GM23248 (cell line): ENCODE results near the gene ANXA3. TPM values are rescaled to one million over a fixed set of nuclear protein-coding genes. Genes with fewer than 3 reads are reported as not detected.
"Not testable (repeated sequence)": the region's sequence is repeated elsewhere in the genome, so short reads cannot be mapped to it uniquely, and the experiment has no call there.

Experiments used
- DNase-seq: peaks from one replicate; pipeline ENCODE4 v3.0.0-alpha.2; 2015
- H2AFZ ChIP-seq: fragments of 200-600 bp; sonication (generic); 2 replicates; pipeline ENCODE4 v1.6.1; 2016; ENCODE audit warnings: antibody characterized with exemption
- H3F3A ChIP-seq: fragments of 200-600 bp; sonication (generic); 2 replicates; pipeline ENCODE4 v1.6.1; 2016; ENCODE audit warnings: mild to moderate bottlenecking, antibody characterized with exemption, mixed run types; ENCODE audit not compliant: insufficient read depth
- H3K27ac ChIP-seq: fragments of 200-600 bp; sonication (generic); 2 replicates; pipeline ENCODE4 v1.5.1; 2016; ENCODE audit warnings: mild to moderate bottlenecking
- H3K27me3 ChIP-seq: fragments of 200-600 bp; sonication (generic); replicated peaks from 2 replicates; pipeline ENCODE4 v1.6.1; 2016; ENCODE audit warnings: mild to moderate bottlenecking; ENCODE audit not compliant: insufficient read depth
- H3K36me3 ChIP-seq: fragments of 200-600 bp; sonication (generic); 2 replicates; pipeline ENCODE4 v1.6.1; 2016; ENCODE audit warnings: low read depth, mild to moderate bottlenecking
- H3K4me1 ChIP-seq: fragments of 200-600 bp; sonication (generic); 2 replicates; pipeline ENCODE4 v1.6.1; 2016; ENCODE audit warnings: mild to moderate bottlenecking; ENCODE audit not compliant: insufficient read depth
- H3K4me2 ChIP-seq: fragments of 200-600 bp; sonication (generic); one replicate; pipeline ENCODE4 v1.6.1; 2016; ENCODE audit warnings: mild to moderate bottlenecking; ENCODE audit not compliant: unreplicated experiment
- H3K4me3 ChIP-seq: fragments of 200-600 bp; sonication (generic); 2 replicates; pipeline ENCODE4 v1.5.1; 2016; ENCODE audit warnings: mild to moderate bottlenecking
- H3K79me2 ChIP-seq: fragments of 200-600 bp; sonication (generic); 2 replicates; pipeline ENCODE4 v1.6.1; 2016; ENCODE audit warnings: mild to moderate bottlenecking; ENCODE audit not compliant: insufficient read depth
- H3K9ac ChIP-seq: fragments of 200-600 bp; sonication (generic); 2 replicates; pipeline ENCODE4 v1.6.1; 2016; ENCODE audit warnings: mild to moderate bottlenecking
- H3K9me2 ChIP-seq: fragments of 200-600 bp; sonication (generic); 2 replicates; pipeline ENCODE4 v1.6.1; 2016; ENCODE audit warnings: mixed run types, mild to moderate bottlenecking, moderate library complexity; ENCODE audit not compliant: insufficient read depth
- H3K9me3 ChIP-seq: fragments of 200-600 bp; sonication (generic); one replicate; pipeline ENCODE4 v1.6.1; 2017; ENCODE audit warnings: low read depth
- H4K20me1 ChIP-seq: fragments of 200-600 bp; sonication (generic); 2 replicates; pipeline ENCODE4 v1.6.0; 2016; ENCODE audit not compliant: insufficient read depth
- EZH2 ChIP-seq: fragments of 200-600 bp; sonication (generic); IDR thresholded peaks from 2 replicates; pipeline ENCODE4 v1.6.1; 2018; ENCODE audit warnings: antibody characterized with exemption, mild to moderate bottlenecking; ENCODE audit not compliant: insufficient read depth, poor library complexity, severe bottlenecking
- EZH2phosphoT487 ChIP-seq: fragments of 200-600 bp; sonication (generic); IDR thresholded peaks from 2 replicates; pipeline ENCODE4 v1.6.1; 2018; ENCODE audit warnings: antibody characterized with exemption, moderate library complexity, mild to moderate bottlenecking, low read depth; ENCODE audit not compliant: insufficient read depth
- WGBS, 2 experiments: methylation state at CpG; one replicate each; pipeline ENCODE4 v1.1.6; 2015 to 2017; ENCODE audit warnings: low lambda C conversion rate in 2 of 2, low coverage in 1 of 2; ENCODE audit errors: missing lambda C conversion rate in 2 of 2; 5-methylcytosine and 5-hydroxymethylcytosine counted together
- in situ Hi-C: fragments of 300-500 bp; cut with MboI; formaldehyde crosslinking; loops from 2 replicates; pipeline ENCODE4 v1.15.0; 2020
- polyA plus RNA-seq: library from polyadenylated mRNA; unstranded; fragments of >200 nt; fragmentation: Nextera tagmentation; extraction: Ambion mirVana; gene quantifications from 2 replicates; pipeline ENCODE4 v1.2.1, GENCODE V29; 2016
- total RNA-seq: library from RNA; depleted of rRNA; stranded (reverse); fragments of >200 nt; shearing (Covaris generic); gene quantifications from 2 replicates; pipeline ENCODE4 v1.2.3, GENCODE V29; 2014; rRNA removed

ANXA3 gene
- total RNA-seq (1.1 and 3.6 TPM in 2 replicates), polyA plus RNA-seq (2.8 and 4.3 TPM in 2 replicates)

GRCh38 chr4:78551420-78552351 is at the start of gene ANXA3:
Gene ANXA3 (plus strand): TSS chr4:78551770. CDS start chr4:78554474, 2,704 bp downstream.
- Histone ChIP-seq H4K20me1 (no peaks in the 10 kb centered on the region), H3K27ac (no peak within 1 kb of the TSS)
- in situ Hi-C loops = no loop called here

GRCh38 chr4:78506260-78506659 is 45.3 kb upstream of the ANXA3 start:
- not testable (repeated sequence) for H3K9me3 ChIP-seq, H3K4me3 ChIP-seq, H3F3A ChIP-seq, H4K20me1 ChIP-seq, H2AFZ ChIP-seq, H3K4me2 ChIP-seq, H3K79me2 ChIP-seq, H3K27ac ChIP-seq, DNase-seq, H3K9ac ChIP-seq, H3K36me3 ChIP-seq, H3K9me2 ChIP-seq, H3K27me3 ChIP-seq
- in situ Hi-C loops = loop anchor here (5.0 to 25.0 kb wide), 2 partner anchors 449 to 544 kb away; partner anchors contain the start of gene FRAS1
- whole genome bisulfite sequencing, 2 experiments = 78 to 81% methylated on average over 10 of the region's 10 CpGs
- peaks cover 12% of the 10 kb centered on the region for H3K4me1 ChIP-seq

More at GRCh38 chr4:78551420-78552351, at the start of gene ANXA3:
- Histone ChIP-seq H2AFZ (peak within 1 kb of the TSS; percentile 84), H3K4me2 (peak within 1 kb of the TSS; percentile 76), H3K27me3 (no peaks in the 10 kb centered on the region), H3K79me2 (no peaks in the 10 kb centered on the region), H3K9ac (peak within 1 kb of the TSS; percentile 21), H3K9me3 (no peaks in the 10 kb centered on the region), H3K9me2 (no peaks in the 10 kb centered on the region), H3K4me3 (peak within 1 kb of the TSS; percentile 70), H3F3A (no peaks in the 10 kb centered on the region; the same call in 1 of the 2 replicates), H3K4me1 (peaks cover 15% of the 10 kb centered on the region), H3K36me3 (no peaks in the 10 kb centered on the region)
- 15 to 21% methylated on average over 42 to 62 of the region's 65 CpGs for WGBS, 2 experiments
- TF ChIP-seq EZH2phosphoT487 (no peak), EZH2 (no peak)
- peak; percentile 44 for DNase-seq

- no peaks in the 10 kb centered on the region for H3F3A ChIP-seq
- no peaks in the 10 kb centered on the region for H4K20me1 ChIP-seq
- H3K4me2 ChIP-seq = no peak overlapping the region
- H3K9ac ChIP-seq = no peak overlapping the region
- no peak overlapping the region for H2AFZ ChIP-seq
- peaks cover 12% of the 10 kb centered on the region for H3K4me1 ChIP-seq
- DNase-seq = no peak
- peaks cover 4% of the 10 kb centered on the region; the same call in 1 of the 2 replicates for H3K9me2 ChIP-seq
- no peaks in the 10 kb centered on the region for H3K79me2 ChIP-seq
- no peaks in the 10 kb centered on the region for H3K36me3 ChIP-seq
- TF ChIP-seq EZH2 = no peak
- no peak for TF ChIP-seq EZH2phosphoT487
- H3K9me3 ChIP-seq = no peaks in the 10 kb centered on the region
- in situ Hi-C loops = loop anchor here (5.0 to 25.0 kb wide), 2 partner anchors 452 to 547 kb away; partner anchors contain the start of gene FRAS1
- H3K27ac ChIP-seq = no peak overlapping the region
- no peak overlapping the region for H3K4me3 ChIP-seq
- H3K27me3 ChIP-seq = no peaks in the 10 kb centered on the region
- WGBS, 2 experiments = 83 to 86% methylated on average over 2 of the region's 2 CpGs
Measured at GRCh38 chr4:78509043-78509442, 42.5 kb upstream of the ANXA3 start.

GRCh38 chr4:78510108-78510507 is 41.5 kb upstream of the ANXA3 start:
- Histone ChIP-seq H3K4me2 (no peak overlapping the region), H3K79me2 (no peaks in the 10 kb centered on the region), H3K9ac (no peak overlapping the region), H3K9me2 (peaks cover 4% of the 10 kb centered on the region; the same call in 1 of the 2 replicates), H3K36me3 (no peaks in the 10 kb centered on the region), H3K27me3 (no peaks in the 10 kb centered on the region), H3K27ac (no peak overlapping the region), H3F3A (no peaks in the 10 kb centered on the region), H3K4me3 (no peak overlapping the region), H2AFZ (no peak overlapping the region), H3K4me1 (peaks cover 12% of the 10 kb centered on the region), H3K9me3 (no peaks in the 10 kb centered on the region), H4K20me1 (no peaks in the 10 kb centered on the region)
- DNase-seq = no peak
- TF ChIP-seq EZH2phosphoT487 = no peak
- no peak for TF ChIP-seq EZH2
- 33 to 37% methylated on average over 1 of the region's 1 CpG for WGBS, 2 experiments
- in situ Hi-C loops = loop anchor here (25.0 kb wide), 1 partner anchor 548 kb away; no protein-coding TSS in a partner anchor
